ENCODE data around the gene MYO3B.

DNA sequence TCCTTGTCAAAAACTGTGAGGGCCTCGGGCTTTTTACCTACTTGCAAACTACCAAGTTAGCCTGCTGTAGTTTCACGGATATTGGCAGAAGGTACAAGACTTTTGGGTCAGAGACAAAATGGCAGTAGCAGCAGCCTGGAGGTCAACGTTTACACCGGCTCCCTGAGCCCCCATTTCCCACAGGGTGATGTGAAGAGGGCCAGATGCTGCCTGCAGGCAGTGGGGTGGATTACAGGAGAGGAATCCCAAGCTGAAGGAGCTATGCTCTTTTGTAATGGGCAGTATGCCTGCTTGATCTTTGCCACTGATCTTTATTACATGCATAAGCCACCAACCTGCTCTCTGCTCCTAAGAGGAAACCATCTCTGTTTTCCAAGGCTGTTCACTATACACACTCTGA, 507.6 kb downstream of the MYO3B start:
- TF ChIP-seq CTCF (conservative IDR thresholded peaks at IDR 0.05), result no peak
- TF ChIP-seq ZFX (IDR thresholded peaks at IDR 0.05), result no peak
